Cardiac fibroblast (primary cell): ENCODE results near the gene TCF4.
A peak's percentile ranks its signal among the peaks of the same experiment; 100 is the strongest.

Experiments
- DNase-seq, 2 donors: peaks; one replicate each; pipeline versions ENCODE4 v3.0.0 to v3.0.0-alpha.2; 2010; ENCODE audit warnings: low read depth in 2 of 2
- H3K4me3 ChIP-seq, 2 donors: replicated peaks in 1 of 2; 1 replicate in 1 of 2; 2 replicates in 1 of 2; pipeline ENCODE4 v1.5.1; 2011; ENCODE audit warnings: low read depth in 2 of 2, low read length in 2 of 2, mild to moderate bottlenecking in 2 of 2, moderate library complexity in 1 of 2
- TF ChIP-seq, protein P1 (sequence below): IDR thresholded peaks from one replicate; pipeline ENCODE4 v1.5.1; 2011; ENCODE audit warnings: low read depth, mild to moderate bottlenecking, low read length, inconsistent platforms

TCF4 gene

DNA sequence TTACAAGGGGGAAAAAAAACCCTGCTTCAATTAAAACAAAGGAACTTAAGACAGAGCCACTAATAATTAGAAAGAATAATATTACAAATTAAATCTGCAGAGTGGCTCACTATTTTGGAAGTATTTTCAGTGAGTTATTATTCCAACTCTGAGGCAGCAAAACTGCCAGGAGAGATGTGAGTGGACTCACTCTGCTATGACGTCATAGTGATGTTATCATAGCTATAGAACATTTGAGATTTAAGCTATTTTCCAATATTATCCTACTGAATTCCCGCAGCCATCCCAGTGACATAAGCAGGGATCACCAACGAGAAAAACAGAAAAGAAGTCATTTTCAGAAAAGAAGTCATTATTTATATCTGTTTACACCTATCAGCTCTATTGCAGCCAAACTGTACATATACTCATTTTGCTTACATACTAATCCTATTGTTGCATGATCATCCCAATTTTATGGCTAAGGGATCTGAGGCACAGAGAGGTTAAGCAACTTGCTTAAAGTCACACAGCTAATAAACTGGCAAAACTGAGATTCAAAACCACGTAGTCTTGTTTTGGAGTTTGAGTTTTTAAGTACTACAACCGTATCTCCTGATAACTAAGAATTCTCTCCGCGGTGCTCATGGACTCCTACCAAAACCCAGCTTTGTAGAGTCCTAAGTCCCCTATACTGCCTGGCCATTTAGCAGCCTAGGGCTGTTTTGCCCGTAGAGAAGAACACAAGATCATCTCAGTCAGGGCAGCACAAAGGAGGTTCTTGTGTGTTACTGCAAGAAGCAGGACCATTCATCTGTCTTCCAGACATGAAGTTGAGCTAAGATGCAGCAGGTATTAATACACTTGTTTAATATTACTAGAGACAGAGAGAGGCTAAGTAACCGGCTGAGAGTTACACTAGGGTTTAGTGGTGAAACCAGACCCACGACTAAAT, 299.8 kb downstream of the TCF4 start:
- peak in 1 of 2 donors; percentile 38 for DNase-seq
- no peak overlapping the region for H3K4me3 ChIP-seq
- TF ChIP-seq, protein P1, sequence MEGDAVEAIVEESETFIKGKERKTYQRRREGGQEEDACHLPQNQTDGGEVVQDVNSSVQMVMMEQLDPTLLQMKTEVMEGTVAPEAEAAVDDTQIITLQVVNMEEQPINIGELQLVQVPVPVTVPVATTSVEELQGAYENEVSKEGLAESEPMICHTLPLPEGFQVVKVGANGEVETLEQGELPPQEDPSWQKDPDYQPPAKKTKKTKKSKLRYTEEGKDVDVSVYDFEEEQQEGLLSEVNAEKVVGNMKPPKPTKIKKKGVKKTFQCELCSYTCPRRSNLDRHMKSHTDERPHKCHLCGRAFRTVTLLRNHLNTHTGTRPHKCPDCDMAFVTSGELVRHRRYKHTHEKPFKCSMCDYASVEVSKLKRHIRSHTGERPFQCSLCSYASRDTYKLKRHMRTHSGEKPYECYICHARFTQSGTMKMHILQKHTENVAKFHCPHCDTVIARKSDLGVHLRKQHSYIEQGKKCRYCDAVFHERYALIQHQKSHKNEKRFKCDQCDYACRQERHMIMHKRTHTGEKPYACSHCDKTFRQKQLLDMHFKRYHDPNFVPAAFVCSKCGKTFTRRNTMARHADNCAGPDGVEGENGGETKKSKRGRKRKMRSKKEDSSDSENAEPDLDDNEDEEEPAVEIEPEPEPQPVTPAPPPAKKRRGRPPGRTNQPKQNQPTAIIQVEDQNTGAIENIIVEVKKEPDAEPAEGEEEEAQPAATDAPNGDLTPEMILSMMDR = no peak

DNA sequence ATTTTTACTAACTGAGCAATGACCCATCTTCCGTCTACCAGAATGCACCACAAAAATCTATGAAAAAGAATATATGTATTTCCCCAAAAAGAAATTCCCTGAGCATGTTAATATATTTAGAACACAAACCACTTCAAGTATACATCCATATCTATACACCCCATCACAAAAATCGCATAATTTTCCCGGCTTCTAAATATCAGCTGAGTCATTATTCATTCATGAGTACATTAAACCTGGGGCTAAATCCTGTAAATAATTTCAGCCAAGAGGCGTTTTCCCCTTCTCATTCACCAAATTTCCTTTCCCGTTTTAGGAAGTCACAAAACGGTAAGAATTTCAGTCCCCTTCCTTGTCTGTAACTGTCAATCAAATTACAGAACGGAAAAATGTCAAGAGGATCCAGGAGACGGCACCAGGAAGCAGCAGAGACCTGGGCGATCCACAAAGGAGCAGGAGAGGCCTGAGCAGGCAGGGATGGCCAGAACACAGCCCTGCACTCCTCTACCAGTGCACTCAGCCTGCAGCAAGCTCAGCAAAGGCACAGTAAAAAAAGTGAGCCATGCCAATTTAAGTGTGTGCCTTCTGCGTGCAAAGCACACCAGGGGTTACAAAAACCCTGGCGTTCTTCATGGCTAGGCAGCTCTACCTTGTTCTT, 300.7 kb downstream of the TCF4 start:
- DNase-seq = no peak
- TF ChIP-seq, protein P1 = no peak
- no peak overlapping the region for H3K4me3 ChIP-seq

DNA sequence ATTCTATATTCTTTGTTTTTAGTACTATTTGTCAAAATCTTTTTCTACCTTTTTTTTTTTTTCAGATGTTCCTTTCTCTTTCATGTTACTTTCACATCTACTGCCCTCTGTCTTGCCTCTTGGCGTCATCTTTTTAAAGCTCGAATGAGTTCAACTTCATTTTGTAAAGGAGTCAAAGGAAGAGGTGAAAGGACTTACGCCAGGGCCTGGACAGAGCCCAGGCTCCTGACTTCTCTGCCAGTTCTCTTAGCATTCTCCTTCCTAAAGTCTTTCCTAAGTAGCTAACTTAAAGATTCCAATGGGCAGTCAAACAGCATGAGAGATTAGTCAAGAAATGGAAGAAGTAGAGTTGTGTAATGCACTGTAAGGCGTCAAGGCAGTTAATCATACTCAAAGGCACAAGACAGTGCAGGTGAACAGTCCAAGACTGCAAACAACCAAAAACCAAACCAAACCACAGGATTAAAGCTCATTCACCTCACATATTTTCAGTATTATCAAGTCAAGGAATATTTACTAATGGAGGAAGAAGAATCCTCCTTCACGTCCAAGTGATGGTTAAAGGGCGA, 301.7 kb downstream of the TCF4 start:
- TF ChIP-seq, protein P1 = no peak
- DNase-seq = no peak
- no peak overlapping the region for H3K4me3 ChIP-seq

DNA sequence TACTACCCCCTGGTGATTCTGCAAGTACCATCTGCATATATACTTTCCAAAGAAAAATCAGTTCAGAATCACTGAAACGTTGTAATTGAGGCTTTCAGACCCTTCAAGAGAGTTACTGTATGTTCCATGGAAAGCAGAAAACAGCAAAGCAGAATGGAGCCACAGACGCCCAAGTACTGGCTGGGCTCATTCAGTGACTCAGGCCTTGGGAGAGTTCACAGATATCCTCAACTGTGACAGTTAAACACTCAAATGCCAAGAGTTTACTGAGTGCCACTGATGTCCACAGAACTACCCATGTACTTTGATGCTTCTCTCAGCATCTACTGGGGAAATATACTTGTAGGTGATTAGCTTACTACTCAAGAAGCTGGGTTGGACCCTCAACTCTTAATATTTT, 303.4 kb downstream of the TCF4 start:
- TF ChIP-seq, protein P1 = no peak
- DNase-seq = no peak
- no peak overlapping the region for H3K4me3 ChIP-seq

DNA sequence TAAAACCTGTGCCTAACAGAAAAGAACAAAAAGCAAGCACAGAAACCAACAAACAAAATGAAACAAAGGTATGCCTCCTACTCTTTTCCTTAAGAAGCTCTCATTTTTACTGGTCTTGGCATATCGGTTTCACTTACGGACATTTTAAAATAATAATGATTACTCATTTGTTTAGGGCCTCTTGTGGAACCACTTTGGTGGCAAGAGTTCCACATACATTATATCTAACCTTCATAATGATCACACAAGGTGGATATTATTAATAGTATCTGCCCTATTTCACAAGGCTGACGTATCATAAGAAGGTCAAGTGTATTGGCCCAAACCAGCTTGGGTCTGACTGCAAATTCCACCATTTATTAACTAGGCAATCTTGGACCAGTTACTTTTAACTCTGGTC, 304.7 kb downstream of the TCF4 start:
- no peak for DNase-seq
- H3K4me3 ChIP-seq = no peak overlapping the region
- TF ChIP-seq, protein P1 = no peak

DNA sequence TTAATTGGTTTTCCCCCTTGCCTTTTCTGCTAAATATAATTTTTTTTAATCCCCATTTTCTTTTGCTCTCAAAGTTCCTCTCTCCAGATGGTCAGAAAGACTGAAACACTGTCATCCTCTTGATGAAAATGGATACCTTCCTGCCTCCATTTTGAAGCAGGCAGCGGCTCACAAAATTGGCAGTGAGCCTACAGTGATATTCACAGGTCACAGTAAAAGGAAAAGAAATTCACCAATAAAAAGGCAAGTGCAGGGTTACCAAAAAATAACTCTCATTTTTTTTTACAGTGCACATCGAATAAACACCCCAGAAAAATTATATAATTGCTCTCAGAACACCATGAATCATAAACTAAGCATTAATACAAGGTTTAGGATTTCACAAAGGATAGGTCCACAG, 307.5 kb downstream of the TCF4 start:
- DNase-seq = no peak
- TF ChIP-seq, protein P1 = no peak
- no peak overlapping the region for H3K4me3 ChIP-seq
